Measurements from ENCODE around the gene MRPS21.

The MRPS21 gene

DNA sequence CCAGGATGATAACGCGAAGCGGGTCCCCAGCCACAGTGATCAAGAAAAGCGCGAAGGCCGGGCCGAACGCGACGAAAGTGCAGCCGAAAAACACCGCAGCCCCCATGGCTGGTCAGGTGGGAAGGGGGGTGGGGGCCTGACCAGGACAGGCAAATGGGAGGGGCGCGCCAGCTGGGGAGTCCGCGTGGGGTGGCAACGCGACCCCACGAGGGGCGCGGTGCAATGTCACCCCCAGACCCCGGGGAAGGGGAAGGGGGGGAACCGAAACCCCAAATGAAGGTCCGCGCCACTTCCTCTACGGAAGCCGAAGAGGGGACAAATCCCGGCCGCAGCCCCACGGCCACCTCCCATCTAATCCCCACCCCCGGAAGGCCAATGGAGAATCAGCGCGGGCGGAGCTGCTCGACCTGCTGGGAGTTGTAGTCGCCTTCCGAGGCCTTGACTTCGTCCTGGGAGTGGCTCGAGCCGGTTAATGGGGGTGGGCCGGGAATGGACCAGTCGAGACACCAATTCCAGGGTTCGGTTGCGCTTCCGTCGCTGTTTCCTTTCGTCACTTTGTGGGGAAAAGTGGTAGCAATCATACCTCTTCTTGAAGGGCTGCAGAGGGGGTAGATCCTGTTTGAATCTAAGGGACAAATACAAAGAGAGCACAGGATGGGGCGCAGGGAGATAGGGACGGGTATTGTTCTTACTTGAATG, 24.8 kb upstream of the MRPS21 start, which contains the start of gene APH1A (continued):
- TF ChIP-seq, protein P1, sequence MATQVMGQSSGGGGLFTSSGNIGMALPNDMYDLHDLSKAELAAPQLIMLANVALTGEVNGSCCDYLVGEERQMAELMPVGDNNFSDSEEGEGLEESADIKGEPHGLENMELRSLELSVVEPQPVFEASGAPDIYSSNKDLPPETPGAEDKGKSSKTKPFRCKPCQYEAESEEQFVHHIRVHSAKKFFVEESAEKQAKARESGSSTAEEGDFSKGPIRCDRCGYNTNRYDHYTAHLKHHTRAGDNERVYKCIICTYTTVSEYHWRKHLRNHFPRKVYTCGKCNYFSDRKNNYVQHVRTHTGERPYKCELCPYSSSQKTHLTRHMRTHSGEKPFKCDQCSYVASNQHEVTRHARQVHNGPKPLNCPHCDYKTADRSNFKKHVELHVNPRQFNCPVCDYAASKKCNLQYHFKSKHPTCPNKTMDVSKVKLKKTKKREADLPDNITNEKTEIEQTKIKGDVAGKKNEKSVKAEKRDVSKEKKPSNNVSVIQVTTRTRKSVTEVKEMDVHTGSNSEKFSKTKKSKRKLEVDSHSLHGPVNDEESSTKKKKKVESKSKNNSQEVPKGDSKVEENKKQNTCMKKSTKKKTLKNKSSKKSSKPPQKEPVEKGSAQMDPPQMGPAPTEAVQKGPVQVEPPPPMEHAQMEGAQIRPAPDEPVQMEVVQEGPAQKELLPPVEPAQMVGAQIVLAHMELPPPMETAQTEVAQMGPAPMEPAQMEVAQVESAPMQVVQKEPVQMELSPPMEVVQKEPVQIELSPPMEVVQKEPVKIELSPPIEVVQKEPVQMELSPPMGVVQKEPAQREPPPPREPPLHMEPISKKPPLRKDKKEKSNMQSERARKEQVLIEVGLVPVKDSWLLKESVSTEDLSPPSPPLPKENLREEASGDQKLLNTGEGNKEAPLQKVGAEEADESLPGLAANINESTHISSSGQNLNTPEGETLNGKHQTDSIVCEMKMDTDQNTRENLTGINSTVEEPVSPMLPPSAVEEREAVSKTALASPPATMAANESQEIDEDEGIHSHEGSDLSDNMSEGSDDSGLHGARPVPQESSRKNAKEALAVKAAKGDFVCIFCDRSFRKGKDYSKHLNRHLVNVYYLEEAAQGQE (tag by site-specific recombination; IDR thresholded peaks at IDR 0.05), result no peak
- TF ChIP-seq OSR2 (tag by site-specific recombination; IDR thresholded peaks at IDR 0.05) (no peak), HOXC10 (CRISPR knock-in tag; IDR thresholded peaks at IDR 0.05) (no peak), ZNF510 (tag by site-specific recombination; IDR thresholded peaks at IDR 0.05; ENCODE audit: insufficient replicate concordance) (no peak), ZNF521 (tag by site-specific recombination; IDR thresholded peaks at IDR 0.05) (no peak), EGR2 (tag by site-specific recombination; IDR thresholded peaks at IDR 0.05; ENCODE audit: low read depth) (peak; percentile 77), ZNF585B (tag by site-specific recombination; IDR thresholded peaks at IDR 0.05) (no peak), ZNF561 (tag by site-specific recombination; IDR thresholded peaks at IDR 0.05; ENCODE audit: borderline replicate concordance) (peak; percentile 91), ZSCAN23 (tag by site-specific recombination; IDR thresholded peaks at IDR 0.05) (no peak), ZNF175 (tag by site-specific recombination; IDR thresholded peaks at IDR 0.05) (no peak), ZNF707 (tag by site-specific recombination; IDR thresholded peaks at IDR 0.05) (no peak), ZNF701 (tag by site-specific recombination; IDR thresholded peaks at IDR 0.05) (no peak), KLF10 (tag by site-specific recombination; IDR thresholded peaks at IDR 0.05) (peak; percentile 93), ZNF660 (tag by site-specific recombination; IDR thresholded peaks at IDR 0.05) (peak; percentile 74; the same call in 1 of the 2 replicates), ZNF335 (tag by site-specific recombination; conservative IDR thresholded peaks at IDR 0.05) (peak; percentile 96), ZNF426 (tag by site-specific recombination; IDR thresholded peaks at IDR 0.05) (no peak), ZBTB8A (tag by site-specific recombination; IDR thresholded peaks at IDR 0.05) (peak; percentile 54; the same call in 1 of the 2 replicates), HOXA7 (CRISPR knock-in tag; IDR thresholded peaks at IDR 0.05; ENCODE audit: borderline replicate concordance) (no peak), ZNF792 (tag by site-specific recombination; IDR thresholded peaks at IDR 0.05) (no peak), ZNF501 (tag by site-specific recombination; IDR thresholded peaks at IDR 0.05) (peak; percentile 95)
- TF ChIP-seq, protein P2, sequence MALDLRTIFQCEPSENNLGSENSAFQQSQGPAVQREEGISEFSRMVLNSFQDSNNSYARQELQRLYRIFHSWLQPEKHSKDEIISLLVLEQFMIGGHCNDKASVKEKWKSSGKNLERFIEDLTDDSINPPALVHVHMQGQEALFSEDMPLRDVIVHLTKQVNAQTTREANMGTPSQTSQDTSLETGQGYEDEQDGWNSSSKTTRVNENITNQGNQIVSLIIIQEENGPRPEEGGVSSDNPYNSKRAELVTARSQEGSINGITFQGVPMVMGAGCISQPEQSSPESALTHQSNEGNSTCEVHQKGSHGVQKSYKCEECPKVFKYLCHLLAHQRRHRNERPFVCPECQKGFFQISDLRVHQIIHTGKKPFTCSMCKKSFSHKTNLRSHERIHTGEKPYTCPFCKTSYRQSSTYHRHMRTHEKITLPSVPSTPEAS (tag by site-specific recombination; IDR thresholded peaks at IDR 0.05), result 0 out of 2 replicates have a peak, but pooled peaks have one; percentile 22
- TF ChIP-seq, protein P3, sequence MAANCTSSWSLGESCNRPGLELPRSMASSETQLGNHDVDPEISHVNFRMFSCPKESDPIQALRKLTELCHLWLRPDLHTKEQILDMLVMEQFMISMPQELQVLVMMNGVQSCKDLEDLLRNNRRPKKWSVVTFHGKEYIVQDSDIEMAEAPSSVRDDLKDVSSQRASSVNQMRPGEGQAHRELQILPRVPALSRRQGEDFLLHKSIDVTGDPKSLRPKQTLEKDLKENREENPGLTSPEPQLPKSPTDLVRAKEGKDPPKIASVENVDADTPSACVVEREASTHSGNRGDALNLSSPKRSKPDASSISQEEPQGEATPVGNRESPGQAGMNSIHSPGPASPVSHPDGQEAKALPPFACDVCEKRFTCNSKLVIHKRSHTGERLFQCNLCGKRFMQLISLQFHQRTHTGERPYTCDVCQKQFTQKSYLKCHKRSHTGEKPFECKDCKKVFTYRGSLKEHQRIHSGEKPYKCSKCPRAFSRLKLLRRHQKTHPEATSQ (tag by site-specific recombination; IDR thresholded peaks at IDR 0.05), result 0 out of 2 replicates have a peak, but pooled peaks have one; percentile 13
- TF ChIP-seq, protein P4, sequence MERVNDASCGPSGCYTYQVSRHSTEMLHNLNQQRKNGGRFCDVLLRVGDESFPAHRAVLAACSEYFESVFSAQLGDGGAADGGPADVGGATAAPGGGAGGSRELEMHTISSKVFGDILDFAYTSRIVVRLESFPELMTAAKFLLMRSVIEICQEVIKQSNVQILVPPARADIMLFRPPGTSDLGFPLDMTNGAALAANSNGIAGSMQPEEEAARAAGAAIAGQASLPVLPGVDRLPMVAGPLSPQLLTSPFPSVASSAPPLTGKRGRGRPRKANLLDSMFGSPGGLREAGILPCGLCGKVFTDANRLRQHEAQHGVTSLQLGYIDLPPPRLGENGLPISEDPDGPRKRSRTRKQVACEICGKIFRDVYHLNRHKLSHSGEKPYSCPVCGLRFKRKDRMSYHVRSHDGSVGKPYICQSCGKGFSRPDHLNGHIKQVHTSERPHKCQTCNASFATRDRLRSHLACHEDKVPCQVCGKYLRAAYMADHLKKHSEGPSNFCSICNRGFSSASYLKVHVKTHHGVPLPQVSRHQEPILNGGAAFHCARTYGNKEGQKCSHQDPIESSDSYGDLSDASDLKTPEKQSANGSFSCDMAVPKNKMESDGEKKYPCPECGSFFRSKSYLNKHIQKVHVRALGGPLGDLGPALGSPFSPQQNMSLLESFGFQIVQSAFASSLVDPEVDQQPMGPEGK (tag by site-specific recombination; IDR thresholded peaks at IDR 0.05), result peak; percentile 99
- TF ChIP-seq, protein P5, sequence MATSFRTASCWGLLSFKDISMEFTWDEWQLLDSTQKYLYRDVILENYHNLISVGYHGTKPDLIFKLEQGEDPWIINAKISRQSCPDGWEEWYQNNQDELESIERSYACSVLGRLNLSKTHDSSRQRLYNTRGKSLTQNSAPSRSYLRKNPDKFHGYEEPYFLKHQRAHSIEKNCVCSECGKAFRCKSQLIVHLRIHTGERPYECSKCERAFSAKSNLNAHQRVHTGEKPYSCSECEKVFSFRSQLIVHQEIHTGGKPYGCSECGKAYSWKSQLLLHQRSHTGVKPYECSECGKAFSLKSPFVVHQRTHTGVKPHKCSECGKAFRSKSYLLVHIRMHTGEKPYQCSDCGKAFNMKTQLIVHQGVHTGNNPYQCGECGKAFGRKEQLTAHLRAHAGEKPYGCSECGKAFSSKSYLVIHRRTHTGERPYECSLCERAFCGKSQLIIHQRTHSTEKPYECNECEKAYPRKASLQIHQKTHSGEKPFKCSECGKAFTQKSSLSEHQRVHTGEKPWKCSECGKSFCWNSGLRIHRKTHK (tag by site-specific recombination; IDR thresholded peaks at IDR 0.05), result no peak
- TF ChIP-seq, protein P6, sequence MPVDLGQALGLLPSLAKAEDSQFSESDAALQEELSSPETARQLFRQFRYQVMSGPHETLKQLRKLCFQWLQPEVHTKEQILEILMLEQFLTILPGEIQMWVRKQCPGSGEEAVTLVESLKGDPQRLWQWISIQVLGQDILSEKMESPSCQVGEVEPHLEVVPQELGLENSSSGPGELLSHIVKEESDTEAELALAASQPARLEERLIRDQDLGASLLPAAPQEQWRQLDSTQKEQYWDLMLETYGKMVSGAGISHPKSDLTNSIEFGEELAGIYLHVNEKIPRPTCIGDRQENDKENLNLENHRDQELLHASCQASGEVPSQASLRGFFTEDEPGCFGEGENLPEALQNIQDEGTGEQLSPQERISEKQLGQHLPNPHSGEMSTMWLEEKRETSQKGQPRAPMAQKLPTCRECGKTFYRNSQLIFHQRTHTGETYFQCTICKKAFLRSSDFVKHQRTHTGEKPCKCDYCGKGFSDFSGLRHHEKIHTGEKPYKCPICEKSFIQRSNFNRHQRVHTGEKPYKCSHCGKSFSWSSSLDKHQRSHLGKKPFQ (tag by site-specific recombination; IDR thresholded peaks at IDR 0.05), result no peak
- TF ChIP-seq, protein P7, sequence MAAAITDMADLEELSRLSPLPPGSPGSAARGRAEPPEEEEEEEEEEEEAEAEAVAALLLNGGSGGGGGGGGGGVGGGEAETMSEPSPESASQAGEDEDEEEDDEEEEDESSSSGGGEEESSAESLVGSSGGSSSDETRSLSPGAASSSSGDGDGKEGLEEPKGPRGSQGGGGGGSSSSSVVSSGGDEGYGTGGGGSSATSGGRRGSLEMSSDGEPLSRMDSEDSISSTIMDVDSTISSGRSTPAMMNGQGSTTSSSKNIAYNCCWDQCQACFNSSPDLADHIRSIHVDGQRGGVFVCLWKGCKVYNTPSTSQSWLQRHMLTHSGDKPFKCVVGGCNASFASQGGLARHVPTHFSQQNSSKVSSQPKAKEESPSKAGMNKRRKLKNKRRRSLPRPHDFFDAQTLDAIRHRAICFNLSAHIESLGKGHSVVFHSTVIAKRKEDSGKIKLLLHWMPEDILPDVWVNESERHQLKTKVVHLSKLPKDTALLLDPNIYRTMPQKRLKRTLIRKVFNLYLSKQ (tag by site-specific recombination; IDR thresholded peaks at IDR 0.05; ENCODE audit: borderline replicate concordance), result no peak
